BJ (cell line): Measurements from ENCODE around the gene CHMP2B. TPM values are rescaled to one million over a fixed set of nuclear protein-coding genes. Genes with fewer than 3 reads are reported as not detected.
A peak's percentile ranks its signal among the peaks of the same experiment; 100 is the strongest.

Source experiments
- CTCF ChIA-PET: fragments of 350-600 bp; formaldehyde crosslinking; extraction: SDS; loops from one replicate; lab custom pipeline; 2021; ENCODE audit warnings: antibody characterized with exemption, inconsistent platforms; lab: Yijun Ruan, JAX
- POLR2A ChIA-PET: fragments of 300-600 bp; sonication (Branson Sonifier 250); formaldehyde crosslinking; extraction: SDS; loops from one replicate; lab custom pipeline; 2021; ENCODE audit warnings: antibody characterized with exemption; lab: Charles Lee
- DNase-seq: peaks from one replicate; pipeline ENCODE4 v3.0.0-alpha.2; 2011; ENCODE audit warnings: low read depth
- H3K27me3 ChIP-seq: 2 replicates; pipeline ENCODE4 v1.6.0; 2011; ENCODE audit warnings: low read length; ENCODE audit not compliant: control insufficient read depth, insufficient read depth
- H3K36me3 ChIP-seq: 2 replicates; pipeline ENCODE4 v1.5.1; 2011; ENCODE audit warnings: low read length; ENCODE audit not compliant: control insufficient read depth, insufficient read depth
- H3K4me3 ChIP-seq: 2 replicates; pipeline ENCODE4 v1.5.1; 2011; ENCODE audit warnings: low read depth, mild to moderate bottlenecking, control low read depth, low read length
- CTCF ChIP-seq: IDR thresholded peaks from 2 replicates; pipeline ENCODE4 v1.5.1; 2011; ENCODE audit warnings: low read depth, mild to moderate bottlenecking, control low read depth, inconsistent platforms, low read length, moderate library complexity; ENCODE audit not compliant: insufficient read depth
- polyA plus RNA-seq: library from polyadenylated mRNA; depleted of rRNA; stranded (reverse); fragments of >200 nt; gene quantifications from 2 replicates; pipeline ENCODE4 v1.2.3, GENCODE V29; 2011

Gene CHMP2B
- polyA plus RNA-seq, 1 experiment: 13.4 TPM

- H3K27me3 ChIP-seq: no peaks in the 10 kb centered on the region
- ChIA-PET CTCF (no interaction called here), POLR2A (no interaction called here)
- H3K4me3 ChIP-seq: no peak overlapping the region
- no peaks in the 10 kb centered on the region for H3K36me3 ChIP-seq
- TF ChIP-seq CTCF: no peak
- DNase-seq: no peak
These were observed 22.9 kb downstream of the CHMP2B start for GRCh38 chr3:87250009-87250408.

- peak; percentile 3 for DNase-seq
- POLR2A ChIA-PET: no interaction called here
- Histone ChIP-seq H3K4me3 (no peak overlapping the region), H3K27me3 (no peaks in the 10 kb centered on the region), H3K36me3 (no peaks in the 10 kb centered on the region)
- CTCF ChIA-PET: interaction anchor here (0.6 to 3.5 kb wide), 11 partner anchors 9 to 558 kb away, joined by 3 to 27 read pairs (median 4); no protein-coding TSS in a partner anchor
- TF ChIP-seq CTCF: peak; percentile 76
These were observed 33.2 kb downstream of the CHMP2B start for GRCh38 chr3:87260270-87260669.

GRCh38 chr3:87261925-87262324 lies 34.8 kb downstream of the CHMP2B start:
- CTCF ChIA-PET: interaction anchor here (0.6 to 3.5 kb wide), 3 partner anchors 8 to 66 kb away, joined by 3 to 27 read pairs (median 3); no protein-coding TSS in a partner anchor
- Histone ChIP-seq H3K27me3 (no peaks in the 10 kb centered on the region), H3K4me3 (no peak overlapping the region), H3K36me3 (no peaks in the 10 kb centered on the region)
- POLR2A ChIA-PET: no interaction called here
- DNase-seq: no peak
- TF ChIP-seq CTCF: no peak

GRCh38 chr3:87267953-87268645 lies 41.0 kb downstream of the CHMP2B start:
- no peak for TF ChIP-seq CTCF
- CTCF ChIA-PET: interaction anchor here (5.1 kb wide), 1 partner anchor 8 kb away, joined by 27 read pairs; no protein-coding TSS in a partner anchor
- POLR2A ChIA-PET: no interaction called here
- Histone ChIP-seq H3K4me3 (no peak overlapping the region), H3K36me3 (no peaks in the 10 kb centered on the region), H3K27me3 (no peaks in the 10 kb centered on the region)
- no peak for DNase-seq

GRCh38 chr3:87268646-87269211 lies 41.6 kb downstream of the CHMP2B start:
- no peak overlapping the region for H3K4me3 ChIP-seq
- no peaks in the 10 kb centered on the region for H3K27me3 ChIP-seq
- no peak for DNase-seq
- CTCF ChIA-PET: interaction anchor here (5.1 kb wide), 1 partner anchor 8 kb away, joined by 27 read pairs; no protein-coding TSS in a partner anchor
- H3K36me3 ChIP-seq: no peaks in the 10 kb centered on the region
- POLR2A ChIA-PET: no interaction called here
- no peak for TF ChIP-seq CTCF
